A549 (cell line): ENCODE measurements around the gene NDC1. TPM values are rescaled to one million over a fixed set of nuclear protein-coding genes. Genes with fewer than 3 reads are reported as not detected.

ENCODE experiments used
- ATAC-seq, 2 experiments: fragments of 200-7000 bp in 1 of 2; fragments of >200 bp in 1 of 2; cut with Nextera tagmentation in 1 of 2; cut with Tn5 transposase in 1 of 2; 3 replicates each; pipeline versions ENCODE4 v1.8.0 to v1.9.1; 2018 to 2020; ENCODE audit warnings: mild to moderate bottlenecking in 1 of 2, moderate library complexity in 1 of 2
- CTCF ChIA-PET: fragments of 300-600 bp; sonication (Branson Sonifier 250); formaldehyde crosslinking; extraction: SDS; loops from one replicate; lab custom pipeline; 2021; ENCODE audit warnings: antibody characterized with exemption, inconsistent platforms; lab: Yijun Ruan, JAX
- POLR2A ChIA-PET: fragments of 350-600 bp; formaldehyde crosslinking; extraction: SDS; loops from one replicate; lab custom pipeline; 2021; ENCODE audit warnings: antibody characterized with exemption, inconsistent platforms; lab: Yijun Ruan, JAX
- DNase-seq, 2 experiments: peaks; one replicate each; pipeline versions ENCODE4 v3.0.0 to v3.0.0-alpha.2; 2011 to 2016; ENCODE audit warnings: low read depth in 1 of 2, low spot score in 1 of 2
- FAIRE-seq: peaks from 2 replicates; lab custom pipeline; 2011; peaks lifted over from hg19 to GRCh38; lab: Jason Lieb, UNC
- H3K27ac ChIP-seq, 2 experiments: fragments of >200 bp; sonication (Bioruptor Twin); formaldehyde crosslinking; 3 replicates each; pipeline ENCODE4 v1.5.1; 2016 to 2017
- H3K4me1 ChIP-seq: fragments of >200 bp; sonication (Bioruptor Twin); formaldehyde crosslinking; 3 replicates; pipeline ENCODE4 v1.6.1; 2016
- H3K4me2 ChIP-seq: fragments of >200 bp; sonication (Bioruptor Twin); formaldehyde crosslinking; 3 replicates; pipeline ENCODE4 v1.6.1; 2016
- H3K4me3 ChIP-seq: fragments of >200 bp; sonication (Bioruptor Twin); formaldehyde crosslinking; 3 replicates; pipeline ENCODE4 v1.5.1; 2016
- H3K9me3 ChIP-seq: fragments of >200 bp; sonication (Bioruptor Twin); formaldehyde crosslinking; 3 replicates; pipeline ENCODE4 v1.6.1; 2016
- BHLHE40 ChIP-seq: IDR thresholded peaks from 2 replicates; pipeline ENCODE4 v1.6.1; 2012; ENCODE audit warnings: low read depth, low read length, inconsistent platforms
- CBX8 ChIP-seq: fragments of 200-600 bp; sonication (generic); IDR thresholded peaks from 2 replicates; pipeline ENCODE4 v1.6.1; 2016
- CHD2 ChIP-seq: fragments of 150-350 bp; IDR thresholded peaks from 2 replicates; pipeline ENCODE4 v1.6.1; 2014; ENCODE audit warnings: low read length; ENCODE audit not compliant: partially characterized antibody
- CHD4 ChIP-seq: fragments of 200-600 bp; sonication (generic); IDR thresholded peaks from 2 replicates; pipeline ENCODE4 v1.6.1; 2016; ENCODE audit warnings: antibody characterized with exemption, mild to moderate bottlenecking, borderline replicate concordance
- EP300 ChIP-seq, 2 experiments: fragments of >200 bp; sonication (Bioruptor Twin); formaldehyde crosslinking; IDR thresholded peaks; 2 replicates in 1 of 2; 3 replicates in 1 of 2; pipeline ENCODE4 v1.6.1; 2016 to 2017
- ESRRA ChIP-seq: fragments of 150-350 bp; IDR thresholded peaks from 2 replicates; pipeline ENCODE4 v1.6.1; 2014; ENCODE audit warnings: mild to moderate bottlenecking, low read length, borderline replicate concordance
- GATA3 ChIP-seq: IDR thresholded peaks from 2 replicates; pipeline ENCODE4 v1.6.1; 2012; ENCODE audit warnings: borderline replicate concordance
- HDAC2 ChIP-seq: fragments of 200-600 bp; sonication (generic); IDR thresholded peaks from 2 replicates; pipeline ENCODE4 v1.6.1; 2016
- HEYL ChIP-seq: fragments of 250-450 bp; sonication (Bioruptor Pico); IDR thresholded peaks from 2 replicates; pipeline ENCODE4 v1.8.0; 2021; ENCODE audit warnings: mild to moderate bottlenecking, moderate library complexity
- HOXB13 ChIP-seq: fragments of 250-450 bp; sonication (Bioruptor Pico); IDR thresholded peaks from 2 replicates; pipeline ENCODE4 v1.5.0; 2020; ENCODE audit warnings: low read depth, mild to moderate bottlenecking, moderate library complexity
- HOXB5 ChIP-seq: fragments of 250-450 bp; sonication (Bioruptor Pico); IDR thresholded peaks from 2 replicates; pipeline ENCODE4 v1.5.0; 2020; ENCODE audit warnings: mild to moderate bottlenecking, moderate library complexity
- JUN ChIP-seq, 2 experiments: fragments of >200 bp; sonication (Bioruptor Twin); formaldehyde crosslinking; IDR thresholded peaks; 2 replicates in 1 of 2; 3 replicates in 1 of 2; pipeline ENCODE4 v1.6.1; 2016 to 2017
- JUNB ChIP-seq: fragments of >200 bp; sonication (Bioruptor Twin); formaldehyde crosslinking; IDR thresholded peaks from 2 replicates; pipeline ENCODE4 v1.6.1; 2016
- KDM5A ChIP-seq: fragments of 200-600 bp; sonication (generic); IDR thresholded peaks from 2 replicates; pipeline ENCODE4 v1.6.1; 2016; ENCODE audit warnings: antibody characterized with exemption, mild to moderate bottlenecking
- NR3C1 ChIP-seq: fragments of >200 bp; sonication (Bioruptor Twin); formaldehyde crosslinking; IDR thresholded peaks from 3 replicates; pipeline ENCODE4 v1.6.1; 2017
- POLR2A ChIP-seq: IDR thresholded peaks from 2 replicates; pipeline ENCODE4 v1.6.1; 2012; ENCODE audit warnings: mild to moderate bottlenecking, low read length
- POLR2AphosphoS2 ChIP-seq: conservative IDR thresholded peaks from 2 replicates; pipeline ENCODE4 v1.6.1; 2012; ENCODE audit warnings: low read length, improper control_type of control experiment, inconsistent platforms
- RARB ChIP-seq: fragments of 250-450 bp; sonication (Bioruptor Pico); IDR thresholded peaks from 2 replicates; pipeline ENCODE4 v1.8.0; 2021; ENCODE audit warnings: mild to moderate bottlenecking, moderate library complexity
- SMC3 ChIP-seq: fragments of >200 bp; sonication (Bioruptor Twin); formaldehyde crosslinking; IDR thresholded peaks from 3 replicates; pipeline ENCODE4 v1.6.1; 2018; ENCODE audit warnings: inconsistent platforms
- TFCP2L1 ChIP-seq: fragments of 250-450 bp; sonication (Bioruptor Pico); IDR thresholded peaks from 2 replicates; pipeline ENCODE4 v1.5.0; 2021; ENCODE audit warnings: mild to moderate bottlenecking
- ZFP36 ChIP-seq: fragments of 450-650 bp; IDR thresholded peaks from 2 replicates; pipeline ENCODE4 v1.6.1; 2014; ENCODE audit warnings: borderline replicate concordance; ENCODE audit not compliant: partially characterized antibody
- ZSCAN20 ChIP-seq: fragments of 250-450 bp; sonication (Bioruptor Pico); IDR thresholded peaks from 2 replicates; pipeline ENCODE4 v1.8.0; 2022; ENCODE audit warnings: mild to moderate bottlenecking, moderate library complexity
- WGBS: methylation state at CpG from one replicate; pipeline ENCODE4 v1.1.6; 2017; ENCODE audit errors: missing lambda C conversion rate; 5-methylcytosine and 5-hydroxymethylcytosine counted together
- polyA plus RNA-seq, 4 experiments: library from polyadenylated mRNA; depleted of rRNA in 3 of 4; stranded (reverse); fragments of >200 nt; fragmentation: RNase III in 1 of 4; extraction: RNeasy Plus Mini Kit Qiagen cat#74134 plus additional on column Dnase treatment in 1 of 4; gene quantifications; 2 replicates in 3 of 4; 3 replicates in 1 of 4; pipeline ENCODE4 v1.2.3, GENCODE V29; 2011 to 2017
- TF ChIP-seq, protein P1 (sequence below): fragments of 450-650 bp; IDR thresholded peaks from 2 replicates; pipeline ENCODE4 v1.6.1; 2014; ENCODE audit warnings: antibody characterized with exemption
- TF ChIP-seq, protein P2 (sequence below): fragments of >200 bp; sonication (Bioruptor Twin); formaldehyde crosslinking; IDR thresholded peaks from 2 replicates; pipeline ENCODE4 v1.6.1; 2016
- TF ChIP-seq, protein P3 (sequence below): IDR thresholded peaks from 2 replicates; pipeline ENCODE4 v1.6.1; 2012

Gene NDC1
- polyA plus RNA-seq, 2 of the 4 experiments (the other 2 are of a cell fraction) = 26.4 to 49.5 TPM

DNA sequence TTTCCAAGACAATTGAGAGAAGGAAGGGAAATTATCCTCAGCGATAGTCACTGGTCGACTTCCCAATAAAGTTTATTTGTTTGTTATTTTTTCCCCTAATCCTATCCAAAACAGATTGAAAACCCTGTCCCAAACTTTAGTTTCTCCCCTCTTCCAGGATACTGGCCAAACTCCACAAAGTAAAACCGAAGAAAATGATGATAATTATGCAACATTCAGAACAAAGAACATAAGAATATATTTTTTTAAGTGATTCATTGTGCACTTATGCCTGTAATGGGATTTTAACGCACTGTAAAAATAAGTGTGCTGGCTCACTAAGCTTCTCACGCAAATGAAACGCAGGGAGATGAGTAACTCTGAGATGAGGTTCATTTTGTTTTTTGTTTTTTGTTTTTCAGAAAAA lies 105.2 kb downstream of the NDC1 start (continued):
- TF ChIP-seq HOXB5 (CRISPR knock-in tag) = no peak
- TF ChIP-seq HEYL (CRISPR knock-in tag) = no peak
- TF ChIP-seq, protein P1, sequence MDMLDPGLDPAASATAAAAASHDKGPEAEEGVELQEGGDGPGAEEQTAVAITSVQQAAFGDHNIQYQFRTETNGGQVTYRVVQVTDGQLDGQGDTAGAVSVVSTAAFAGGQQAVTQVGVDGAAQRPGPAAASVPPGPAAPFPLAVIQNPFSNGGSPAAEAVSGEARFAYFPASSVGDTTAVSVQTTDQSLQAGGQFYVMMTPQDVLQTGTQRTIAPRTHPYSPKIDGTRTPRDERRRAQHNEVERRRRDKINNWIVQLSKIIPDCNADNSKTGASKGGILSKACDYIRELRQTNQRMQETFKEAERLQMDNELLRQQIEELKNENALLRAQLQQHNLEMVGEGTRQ = no peak
- TF ChIP-seq BHLHE40 = no peak

DNA sequence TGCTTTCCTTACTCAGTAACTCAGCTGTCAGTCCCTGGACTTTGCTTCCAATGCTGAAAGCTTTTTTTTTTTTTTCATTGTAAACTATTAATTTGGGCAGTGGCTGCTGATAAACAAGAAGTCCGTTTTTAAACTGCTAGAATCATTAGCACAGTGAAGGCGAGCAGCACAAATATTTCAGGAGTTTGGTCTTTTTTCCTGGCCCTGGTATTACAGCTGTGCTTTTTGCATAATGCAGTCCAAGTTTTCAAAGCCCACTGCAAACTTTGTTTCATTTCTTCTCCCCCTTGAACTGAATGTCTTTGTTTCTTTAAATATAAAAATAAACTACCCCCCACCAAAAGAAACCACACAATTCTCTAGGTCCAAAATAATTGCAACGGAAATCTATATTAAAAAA lies 105.7 kb downstream of the NDC1 start:
- FAIRE-seq (no peak), ATAC-seq (no peak)
- 10% methylated on average over 3 of the region's 3 CpGs for WGBS
- CTCF ChIA-PET = interaction anchor here (0.6 to 2.0 kb wide), 2 partner anchors 21 to 616 kb away, joined by 3 to 9 read pairs; no protein-coding TSS in a partner anchor
- Histone ChIP-seq H3K4me1 (peaks cover 8% of the 10 kb centered on the region; the same call in 1 of the 3 replicates), H3K4me2 (no peak overlapping the region), H3K27ac (no peak overlapping the region)
- POLR2A ChIA-PET = no interaction called here
- TF ChIP-seq, protein P2, sequence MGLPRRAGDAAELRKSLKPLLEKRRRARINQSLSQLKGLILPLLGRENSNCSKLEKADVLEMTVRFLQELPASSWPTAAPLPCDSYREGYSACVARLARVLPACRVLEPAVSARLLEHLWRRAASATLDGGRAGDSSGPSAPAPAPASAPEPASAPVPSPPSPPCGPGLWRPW = no peak
- TF ChIP-seq NR3C1 (no peak), JUN (IDR thresholded peaks at IDR 0.05) (no peak), GATA3 (no peak), KDM5A (no peak), POLR2A (no peak), POLR2AphosphoS2 (no peak), CHD2 (no peak), HOXB5 (CRISPR knock-in tag) (no peak), HEYL (CRISPR knock-in tag) (no peak)
- TF ChIP-seq, all 56 proteins: peak for 0
- no peak for DNase-seq
- Histone ChIP-seq H3K4me3 (no peak overlapping the region), H3K9me3 (no peaks in the 10 kb centered on the region)

DNA sequence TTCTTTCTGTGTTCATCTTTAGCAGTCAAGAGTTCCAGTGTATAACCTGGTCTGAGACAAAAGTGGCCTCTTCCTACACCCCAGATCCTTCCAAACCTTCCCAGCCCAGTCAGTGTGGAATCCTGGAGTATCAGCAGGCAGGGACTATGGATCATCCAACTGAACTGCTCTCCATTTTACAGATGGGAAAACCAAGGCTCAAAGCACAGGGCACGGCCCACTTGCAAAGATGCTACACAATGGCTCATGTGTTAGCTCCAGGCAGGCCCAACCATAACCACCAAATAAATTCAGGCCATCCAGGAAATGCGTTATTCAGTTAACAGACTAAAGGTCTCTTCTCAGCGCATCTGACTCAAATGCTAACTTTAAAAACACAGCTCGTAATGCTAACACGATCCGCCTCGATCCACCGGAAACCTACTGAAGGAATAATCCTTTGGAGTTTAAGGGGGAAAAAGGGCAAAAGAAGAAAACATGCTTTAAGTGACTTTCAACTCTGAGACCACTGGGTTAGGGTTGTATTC lies 106.3 kb downstream of the NDC1 start:
- Histone ChIP-seq H3K4me3 (no peak overlapping the region), H3K4me2 (no peak overlapping the region), H3K4me1 (peaks cover 8% of the 10 kb centered on the region; the same call in 1 of the 3 replicates), H3K27ac (no peak overlapping the region), H3K9me3 (no peaks in the 10 kb centered on the region)
- POLR2A ChIA-PET = no interaction called here
- FAIRE-seq = no peak
- DNase-seq = no peak
- no peak for TF ChIP-seq HOXB13 (CRISPR knock-in tag)
- CTCF ChIA-PET = interaction anchor here (0.6 to 2.0 kb wide), 3 partner anchors 22 to 1339 kb away, joined by 3 to 9 read pairs (median 3); no protein-coding TSS in a partner anchor
- 80% methylated on average over 8 of the region's 8 CpGs for WGBS
- ATAC-seq = no peak

DNA sequence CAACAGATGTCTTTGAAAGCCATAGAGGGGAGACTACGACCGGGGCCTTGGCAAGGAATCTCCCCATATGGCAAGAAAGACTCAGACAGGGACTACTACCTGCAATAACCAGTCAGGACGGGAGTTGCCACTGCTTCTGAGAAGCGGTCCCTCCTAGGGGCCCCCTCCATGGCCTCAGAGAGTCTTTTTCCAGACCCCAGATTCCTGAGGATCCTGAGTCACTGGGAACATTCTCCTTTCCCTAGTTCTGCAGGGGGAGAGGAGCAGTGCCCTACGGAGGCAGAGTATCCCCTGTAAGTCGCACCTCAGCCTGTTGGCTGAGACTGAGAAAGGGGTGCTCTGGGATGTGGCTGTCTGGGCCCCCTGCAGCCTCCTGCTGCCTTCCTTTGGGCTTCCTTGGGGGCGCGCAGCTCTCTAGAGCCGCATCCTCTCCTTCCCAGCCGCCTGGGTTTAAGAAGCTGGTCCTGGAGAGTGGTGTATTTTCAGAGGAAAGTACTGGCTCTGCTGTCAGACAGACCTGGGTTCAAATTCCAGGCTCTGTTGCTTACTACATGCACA lies 107.0 kb downstream of the NDC1 start:
- Histone ChIP-seq H3K27ac (no peak overlapping the region), H3K4me3 (no peak overlapping the region), H3K4me1 (peaks cover 8% of the 10 kb centered on the region; the same call in 1 of the 3 replicates), H3K4me2 (no peak overlapping the region), H3K9me3 (no peaks in the 10 kb centered on the region)
- 71% methylated on average over 9 of the region's 10 CpGs for WGBS
- DNase-seq (no peak), ATAC-seq (no peak), FAIRE-seq (no peak)
- CTCF ChIA-PET = interaction anchor here (2.0 kb wide), 1 partner anchor 22 kb away, joined by 9 read pairs; no protein-coding TSS in a partner anchor
- POLR2A ChIA-PET = no interaction called here
- TF ChIP-seq ZFP36 (no peak), HDAC2 (no peak), ESRRA (no peak), EP300 (IDR thresholded peaks at IDR 0.05) (no peak), GATA3 (no peak), CBX8 (no peak), CHD2 (no peak), KDM5A (no peak), SMC3 (no peak), HOXB13 (CRISPR knock-in tag) (no peak), TFCP2L1 (CRISPR knock-in tag) (no peak), RARB (CRISPR knock-in tag) (no peak), CHD4 (no peak), ZSCAN20 (no peak), JUNB (no peak)
- TF ChIP-seq, protein P1 = no peak
- TF ChIP-seq, protein P2 = no peak
- TF ChIP-seq, protein P3, sequence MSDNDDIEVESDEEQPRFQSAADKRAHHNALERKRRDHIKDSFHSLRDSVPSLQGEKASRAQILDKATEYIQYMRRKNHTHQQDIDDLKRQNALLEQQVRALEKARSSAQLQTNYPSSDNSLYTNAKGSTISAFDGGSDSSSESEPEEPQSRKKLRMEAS = no peak
- TF ChIP-seq, all 56 proteins: peak for 0
